ENCODE results near the gene IL20.

DNA sequence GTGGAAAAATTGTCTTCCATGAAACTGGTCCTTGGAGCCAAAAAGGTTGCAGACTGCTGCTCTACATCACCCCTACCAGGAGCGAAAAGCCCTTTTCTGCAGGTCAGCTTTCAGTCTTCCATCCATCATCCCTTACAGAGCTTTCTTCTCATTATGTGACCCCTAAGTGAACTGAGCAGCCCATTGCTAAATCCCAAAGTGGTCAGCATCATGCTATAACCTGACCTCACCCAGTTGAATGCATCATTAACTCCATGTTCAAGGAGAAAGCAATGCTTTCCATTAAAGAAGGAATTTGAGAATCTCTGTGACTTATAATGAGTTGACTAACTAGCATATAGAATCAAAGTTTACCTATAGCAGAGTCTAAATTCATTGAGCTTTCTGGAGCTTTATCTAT is 21.4 kb downstream of the IL20 start:
- TF ChIP-seq EZH2 (IDR thresholded peaks at IDR 0.05; ENCODE audit: insufficient read depth, poor library complexity, severe bottlenecking): no peak
- TF ChIP-seq EZH2phosphoT487 (IDR thresholded peaks at IDR 0.05; ENCODE audit: insufficient read depth, low read depth): no peak
